Posterior cingulate gyrus (tissue), 11 donors: ENCODE data around the gene PSMD14.
A peak's percentile ranks its signal among the peaks of the same experiment; 100 is the strongest.
"Not testable (repeated sequence)": the region's sequence is repeated elsewhere in the genome, so short reads cannot be mapped to it uniquely, and the experiment has no call there.

Source experiments
- DNase-seq, 10 donors: peaks; one replicate each; pipeline versions ENCODE4 v3.0.0 to v3.0.0-alpha.2; 2020 to 2021; ENCODE audit warnings: mixed read lengths in 3 of 10
- intact Hi-C: fragments of 100-400 bp; cut with DNase I; formaldehyde crosslinking; loops from one replicate; pipeline ENCODE4 v1.15.1; 2023

PSMD14 gene

GRCh38 chr2:161332371-161332967, 24.2 kb downstream of the PSMD14 start:
- no peak for DNase-seq
- intact Hi-C loops = no loop called here

DNA sequence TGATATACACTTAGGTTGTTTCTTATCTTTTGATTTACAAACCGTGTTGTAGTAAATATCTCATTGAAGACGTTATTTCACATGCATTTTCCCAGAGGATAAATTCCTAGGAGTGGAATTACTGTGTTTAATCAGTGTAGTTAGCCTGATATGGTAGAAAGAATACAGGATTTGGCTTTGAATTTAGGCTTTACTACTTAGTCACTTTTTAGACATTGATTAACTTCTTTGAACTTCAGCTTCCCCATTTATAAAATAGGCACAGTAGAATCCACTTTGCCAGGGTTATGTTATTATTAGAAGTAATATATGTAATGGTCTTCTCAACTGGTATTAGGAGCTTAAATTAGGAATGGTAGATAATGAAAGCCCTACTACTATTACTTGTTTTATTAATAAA, 27.4 kb downstream of the PSMD14 start:
- no peak for DNase-seq
- intact Hi-C loops = no loop called here

- DNase-seq = no peak
These were observed 29.0 kb downstream of the PSMD14 start for GRCh38 chr2:161337247-161337646.

GRCh38 chr2:161339532-161339931, 31.3 kb downstream of the PSMD14 start:
- intact Hi-C loops, DNase-seq: not testable (repeated sequence)

More at GRCh38 chr2:161337247-161337646, 29.0 kb downstream of the PSMD14 start:
- intact Hi-C loops = no loop called here

- DNase-seq, intact Hi-C loops: not testable (repeated sequence)
These were observed 32.7 kb downstream of the PSMD14 start for GRCh38 chr2:161340930-161341413.

DNA sequence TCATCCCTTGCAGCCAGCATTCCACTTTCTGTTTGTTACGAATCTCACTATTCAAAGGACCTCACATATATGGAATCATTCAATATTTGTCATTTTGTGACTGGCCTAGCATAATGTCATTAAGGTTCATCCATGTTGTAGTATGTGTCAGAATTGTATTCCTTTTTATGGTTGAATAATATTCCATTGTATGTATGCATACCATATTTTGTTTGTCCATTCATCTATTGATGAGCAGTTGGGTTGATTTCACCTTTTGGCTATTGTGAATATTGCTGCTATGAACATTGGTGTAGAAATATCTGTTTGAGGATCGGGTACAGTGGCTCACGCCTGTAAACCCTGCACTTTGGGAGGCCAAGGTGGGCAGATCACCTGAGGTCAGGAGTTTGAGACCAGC, 35.0 kb downstream of the PSMD14 start:
- intact Hi-C loops = no loop called here

DNA sequence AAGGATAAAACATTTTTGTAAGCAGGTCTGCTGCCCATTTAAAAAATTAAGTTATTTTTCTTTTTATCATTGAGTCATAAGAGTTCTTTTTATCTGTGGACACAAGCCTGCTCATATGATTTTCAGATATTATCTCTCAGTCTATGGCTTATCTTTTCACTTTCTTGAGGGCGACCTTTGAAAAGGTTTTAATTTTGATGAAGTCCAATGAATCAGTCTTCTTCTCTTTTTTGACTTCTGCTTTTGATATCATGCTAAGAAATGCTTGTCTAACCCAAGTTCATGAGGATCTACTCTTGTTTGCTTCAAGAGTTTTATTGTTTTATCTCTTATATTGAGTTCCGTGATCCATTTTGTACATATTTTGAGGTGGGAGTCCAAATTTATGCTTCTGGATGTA, 36.5 kb downstream of the PSMD14 start:
- DNase-seq = no peak
- intact Hi-C loops = no loop called here

More for the DNA sequence above, 35.0 kb downstream of the PSMD14 start:
- no peak for DNase-seq

DNA sequence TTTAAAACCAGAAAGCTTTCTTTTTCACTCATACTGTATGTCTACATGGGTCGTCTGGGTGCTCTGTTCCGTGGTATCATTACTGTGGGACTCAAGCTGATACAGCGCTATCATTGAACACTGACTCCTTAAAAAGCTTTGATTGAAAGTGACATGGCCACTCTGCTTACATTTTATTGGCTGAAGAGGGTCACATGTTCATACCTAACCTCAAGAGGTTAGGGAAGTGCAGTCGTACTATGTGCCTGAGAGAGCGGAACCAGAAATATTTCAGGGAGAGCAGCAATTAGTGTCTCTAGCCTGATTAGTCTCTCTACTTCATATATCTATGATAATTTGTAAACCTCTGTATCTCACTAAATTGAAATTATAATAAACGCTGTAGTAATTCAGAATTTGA, 43.5 kb downstream of the PSMD14 start:
- no peak for DNase-seq
- intact Hi-C loops = no loop called here

- DNase-seq = no peak
- intact Hi-C loops = no loop called here
These were observed 44.5 kb downstream of the PSMD14 start for GRCh38 chr2:161352719-161353118.

DNA sequence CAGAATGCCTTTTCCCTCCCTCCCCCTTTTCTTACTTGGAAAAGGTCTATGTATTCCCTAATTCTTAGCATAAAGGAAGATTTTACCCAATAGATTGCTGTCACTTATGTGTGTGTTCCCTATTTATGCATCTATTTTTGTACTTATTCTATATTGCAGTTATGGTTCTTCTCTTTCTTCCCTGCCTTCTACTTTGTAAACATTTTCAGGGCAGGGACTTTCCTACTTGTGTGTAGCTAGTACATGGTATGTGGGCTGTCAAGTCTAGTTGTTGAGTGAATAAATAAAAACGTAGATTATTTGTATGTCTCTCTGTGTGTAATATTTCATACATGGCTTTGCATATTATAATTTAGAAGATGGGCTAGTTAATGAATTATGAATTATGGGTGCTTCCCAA, 45.3 kb downstream of the PSMD14 start:
- no peak for DNase-seq
- intact Hi-C loops = no loop called here

DNA sequence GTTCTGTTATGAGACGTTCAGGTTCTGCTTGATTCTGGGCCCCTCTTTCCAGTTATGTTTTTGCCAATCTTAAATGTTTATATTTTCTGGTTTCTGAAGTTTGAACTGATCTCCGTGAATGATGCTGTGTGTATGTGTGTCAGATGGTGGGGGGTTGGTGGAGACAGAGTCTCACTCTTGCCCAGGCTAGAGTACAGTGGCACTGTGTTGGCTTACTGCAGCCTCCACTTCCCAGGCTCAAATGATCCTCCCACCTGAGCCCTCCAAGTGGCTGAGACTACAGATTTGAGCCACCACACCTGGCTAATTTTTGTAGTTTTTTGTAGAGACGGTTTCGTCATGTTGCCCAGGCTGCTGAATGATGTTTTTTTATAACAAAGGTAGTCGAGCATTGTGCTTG, 45.9 kb downstream of the PSMD14 start:
- no peak for DNase-seq
- intact Hi-C loops = no loop called here

GRCh38 chr2:161355106-161355505, 46.9 kb downstream of the PSMD14 start:
- DNase-seq = no peak
- intact Hi-C loops = no loop called here

GRCh38 chr2:161355983-161356382, 47.8 kb downstream of the PSMD14 start:
- intact Hi-C loops = no loop called here
- no peak for DNase-seq

GRCh38 chr2:161357097-161357496, 48.9 kb downstream of the PSMD14 start:
- intact Hi-C loops = no loop called here

GRCh38 chr2:161358838-161359237, 50.6 kb downstream of the PSMD14 start:
- intact Hi-C loops = no loop called here
- no peak for DNase-seq

More at GRCh38 chr2:161357097-161357496, 48.9 kb downstream of the PSMD14 start:
- DNase-seq = no peak

DNA sequence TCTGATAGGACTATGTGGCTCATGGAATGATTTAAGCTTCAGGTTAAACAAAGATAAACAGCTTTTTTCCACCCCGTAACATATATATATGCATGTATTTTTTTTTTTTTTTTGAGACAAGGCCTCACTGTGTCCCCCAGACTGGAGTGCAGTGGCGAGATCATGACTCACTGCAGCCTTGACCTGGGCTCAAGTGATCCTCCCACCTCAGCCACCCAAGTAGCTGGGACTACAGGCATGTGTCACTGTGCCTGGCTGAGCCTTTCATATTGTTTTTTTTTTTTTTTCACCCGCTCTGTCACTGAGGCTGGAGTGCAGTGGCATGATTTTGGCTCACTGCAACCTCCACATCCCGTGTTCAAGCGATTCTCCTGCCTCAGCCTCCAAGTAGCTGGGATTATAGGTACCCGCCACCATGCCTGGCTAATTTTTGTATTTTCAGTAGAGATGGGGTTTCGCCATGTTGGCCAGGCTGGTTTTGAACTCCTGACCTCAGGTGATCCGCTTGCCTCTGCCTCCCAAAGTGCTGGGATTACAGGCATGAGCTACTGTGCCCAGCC, 52.0 kb downstream of the PSMD14 start:
- peak in 1 of 10 donors; percentile 16 for DNase-seq
- intact Hi-C loops = not testable (repeated sequence)

DNA sequence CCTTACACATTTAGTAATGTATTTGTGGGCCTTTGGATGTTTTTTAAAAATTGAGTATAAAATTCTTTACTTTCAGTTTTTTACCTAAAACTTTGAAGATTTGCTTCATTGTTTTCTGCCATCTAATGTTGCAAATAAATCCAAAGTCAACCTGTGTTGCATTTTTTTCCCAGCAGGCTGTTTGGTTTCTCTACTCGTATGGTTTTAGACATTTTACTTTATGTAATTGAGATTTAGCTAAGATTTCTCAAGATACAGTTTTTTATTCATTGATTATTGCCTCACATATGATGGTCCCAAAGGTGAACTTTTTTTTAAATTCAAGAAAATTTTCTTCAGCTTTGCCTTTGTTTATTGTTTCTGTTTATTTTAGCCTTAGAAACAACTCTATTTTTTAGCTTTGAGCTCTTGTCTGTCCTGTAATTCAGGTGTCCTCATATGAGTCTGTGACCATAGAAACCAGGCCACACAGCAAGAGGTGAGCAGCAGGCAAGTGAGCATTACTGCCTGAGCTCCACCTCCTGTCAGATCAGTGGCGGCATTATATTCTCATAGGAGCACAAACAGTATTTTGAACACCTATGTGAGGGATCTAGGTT, 54.4 kb downstream of the PSMD14 start:
- DNase-seq = no peak
- intact Hi-C loops = no loop called here

- no peak for DNase-seq
- intact Hi-C loops = no loop called here
These were observed 59.5 kb downstream of the PSMD14 start for GRCh38 chr2:161367675-161368074.

GRCh38 chr2:161369311-161369710, 61.1 kb downstream of the PSMD14 start:
- no peak for DNase-seq
- intact Hi-C loops = no loop called here

DNA sequence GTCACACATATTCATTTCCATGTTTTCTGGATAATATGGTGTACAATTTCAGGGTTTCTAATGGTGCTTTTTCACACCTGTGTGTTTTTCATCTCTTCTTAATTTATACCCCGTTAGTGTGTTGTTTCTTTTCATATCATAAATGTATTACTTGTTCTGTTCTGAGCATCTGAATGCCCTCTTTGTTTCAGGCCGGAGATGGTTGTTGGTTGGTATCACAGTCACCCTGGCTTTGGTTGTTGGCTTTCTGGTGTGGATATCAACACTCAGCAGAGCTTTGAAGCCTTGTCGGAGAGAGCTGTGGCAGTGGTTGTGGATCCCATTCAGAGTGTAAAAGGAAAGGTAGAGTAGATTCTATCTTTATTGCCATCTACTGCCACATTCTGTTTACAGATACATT, 62.8 kb downstream of the PSMD14 start:
- DNase-seq = peak in 2 of 10 donors; percentile 16 to 72
- intact Hi-C loops = no loop called here

- no peak for DNase-seq
- intact Hi-C loops = no loop called here
These were observed 63.6 kb downstream of the PSMD14 start for GRCh38 chr2:161371869-161372268.

DNA sequence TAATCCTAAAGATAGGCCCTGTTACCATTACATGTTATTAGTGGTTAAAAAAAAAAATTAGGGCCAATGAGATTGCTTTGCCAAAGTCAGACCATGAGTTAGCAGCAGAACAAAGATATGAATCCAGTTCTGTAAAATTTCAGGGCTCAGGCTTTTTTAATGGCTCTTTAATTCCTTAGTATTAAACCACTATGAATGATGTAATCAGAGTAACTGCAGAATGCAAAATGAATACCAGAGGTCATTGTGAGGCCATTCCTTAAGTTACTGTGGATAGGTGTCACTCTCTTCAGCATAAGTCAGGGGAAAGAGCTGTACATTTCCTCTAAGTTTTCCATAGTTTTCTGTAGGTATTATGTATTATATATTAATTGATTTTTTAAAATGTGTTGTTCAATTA, 65.7 kb downstream of the PSMD14 start:
- no peak for DNase-seq
- intact Hi-C loops = no loop called here
